Upper lobe of left lung (tissue), 4 donors: Measurements from ENCODE around the gene OBSCN.

ENCODE experiments used
- CTCF ChIP-seq, 6 experiments: fragments of 450-650 bp in 4 of 6; fragments of 200-600 bp in 2 of 6; sonication (generic) in 2 of 6; IDR thresholded peaks; one replicate each; pipeline ENCODE4 v1.5.1; 2016 to 2019; ENCODE audit warnings: antibody characterized with exemption in 6 of 6
- EP300 ChIP-seq, 4 donors: sonication (generic); formaldehyde crosslinking; IDR thresholded peaks; one replicate each; pipeline ENCODE4 v1.5.1; 2017; ENCODE audit warnings: antibody characterized with exemption in 4 of 4, control low read depth in 2 of 4
- POLR2A ChIP-seq, 4 donors: fragments of 450-650 bp; IDR thresholded peaks; one replicate each; pipeline ENCODE4 v1.5.1; 2016 to 2017; ENCODE audit warnings: antibody characterized with exemption in 4 of 4, mild to moderate bottlenecking in 2 of 4
- POLR2AphosphoS5 ChIP-seq, 2 donors: sonication (generic); formaldehyde crosslinking; IDR thresholded peaks; one replicate each; pipeline ENCODE4 v1.5.1; 2017; ENCODE audit warnings: antibody characterized with exemption in 2 of 2

GRCh38 chr1:228376262-228376628 lies 168.4 kb downstream of the OBSCN start:
- no peak for TF ChIP-seq CTCF (IDR thresholded peaks at IDR 0.05)
- TF ChIP-seq POLR2A (IDR thresholded peaks at IDR 0.05) = no peak
- TF ChIP-seq EP300 (IDR thresholded peaks at IDR 0.05) = no peak
- no peak for TF ChIP-seq POLR2AphosphoS5 (IDR thresholded peaks at IDR 0.05)
